Transverse colon (tissue), 4 donors: ENCODE results near the gene PLEKHG4B.

Experiments used
- CTCF ChIP-seq, 5 experiments: fragments of 200-600 bp in 3 of 5; fragments of 450-650 bp in 2 of 5; sonication (generic) in 3 of 5; IDR thresholded peaks; 1 replicate in 2 of 5; 2 replicates in 3 of 5; pipeline ENCODE4 v1.5.1; 2016 to 2017; ENCODE audit warnings: antibody characterized with exemption in 5 of 5, inconsistent platforms in 3 of 5, mild to moderate bottlenecking in 2 of 5, moderate library complexity in 1 of 5
- POLR2A ChIP-seq: fragments of 450-650 bp; IDR thresholded peaks from one replicate; pipeline ENCODE4 v1.6.1; 2016; ENCODE audit warnings: antibody characterized with exemption, mild to moderate bottlenecking, moderate library complexity
- POLR2AphosphoS5 ChIP-seq, 3 donors: sonication (generic); formaldehyde crosslinking; IDR thresholded peaks; one replicate each; pipeline ENCODE4 v1.6.1; 2016; ENCODE audit warnings: antibody characterized with exemption in 3 of 3

- TF ChIP-seq CTCF (IDR thresholded peaks at IDR 0.05) (no peak), POLR2AphosphoS5 (IDR thresholded peaks at IDR 0.05) (no peak), POLR2A (no peak)
Observed at GRCh38 chr5:73768-74502, 18.0 kb upstream of the PLEKHG4B start.
